ENCODE measurements around the gene ABCA2. TPM values are rescaled to one million over a fixed set of nuclear protein-coding genes. Genes with fewer than 3 reads are reported as not detected.
A peak's percentile ranks its signal among the peaks of the same experiment; 100 is the strongest.

Gene ABCA2
- total RNA-seq, 1 experiment from 2014 or later: 114 TPM

- Histone ChIP-seq H3K4me2 (ENCODE audit: low read length) (no peak overlapping the region), H2AFZ (ENCODE audit: low read depth, low read length, poor library complexity, severe bottlenecking) (no peak overlapping the region), H3K79me2 (ENCODE audit: insufficient read depth, low read length) (peaks cover 31% of the 10 kb centered on the region), H3K4me1 (ENCODE audit: control insufficient read depth in 1 of 2, insufficient read depth in 2 of 2, low read length in 2 of 2) (peaks cover 28 to 40% of the 10 kb centered on the region in 2 experiments; a peak in 3 of 4 replicates), H3K27me3 (ENCODE audit: insufficient read depth, low read length) (no peaks in the 10 kb centered on the region), H4K20me1 (ENCODE audit: insufficient read depth) (no peaks in the 10 kb centered on the region), H3K9me3 (ENCODE audit: control insufficient read depth in 1 of 2, insufficient read depth in 1 of 2, low read depth in 1 of 2, low read length in 2 of 2) (no peaks in the 10 kb centered on the region), H3K27ac (ENCODE audit: low read depth, low read length) (peak overlapping the region; percentile 47; the same call in 1 of the 2 replicates), H3K9ac (ENCODE audit: low read length) (no peak overlapping the region), H3K36me3 (ENCODE audit: control insufficient read depth in 1 of 2, insufficient read depth in 2 of 2, low read length in 2 of 2) (peaks cover 0 to 3% of the 10 kb centered on the region in 2 experiments; a peak in 1 of 4 replicates), H3K4me3 (replicated peaks in 1 of 2; ENCODE audit: low read depth in 1 of 2, low read length in 2 of 2) (no peak overlapping the region), H3K9me2 (ENCODE audit: insufficient read depth) (no peaks in the 10 kb centered on the region)
- ChIA-PET CTCF (interaction anchor here (1.8 kb wide), 1 partner anchor 12 kb away, joined by 14 read pairs; no protein-coding TSS in a partner anchor), POLR2A (no interaction called here), RAD21 (ENCODE audit: low non-redundant PET in 1 of 2, low total read pairs in 2 of 2, uncharacterized antibody in 2 of 2, unreplicated experiment in 2 of 2) (interaction anchor here in 1 of 2 experiments (0.6 kb wide), 1 partner anchor 140 kb away, joined by 3 read pairs; no protein-coding TSS in a partner anchor)
- ATAC-seq (no peak), DNase-seq (ENCODE audit: low read depth, low spot score) (no peak)
- intact Hi-C loops (cut with micrococcal nuclease): no loop called here
- TF ChIP-seq CBX3 (IDR thresholded peaks at IDR 0.05; ENCODE audit: low read depth) (no peak), EGR1 (IDR thresholded peaks at IDR 0.05; ENCODE audit: low read depth) (no peak), POLR2AphosphoS5 (IDR thresholded peaks at IDR 0.05; ENCODE audit: low read depth, low read length) (no peak), SRF (IDR thresholded peaks at IDR 0.05; ENCODE audit: low read depth) (no peak), EZH2 (IDR thresholded peaks at IDR 0.05) (no peak), RAD21 (IDR thresholded peaks at IDR 0.05; ENCODE audit: low read depth) (no peak), ZNF274 (IDR thresholded peaks at IDR 0.05; ENCODE audit: low read depth, low read length) (no peak), ELF1 (IDR thresholded peaks at IDR 0.05; ENCODE audit: borderline replicate concordance, low read depth) (no peak), ATF3 (IDR thresholded peaks at IDR 0.05) (no peak), FOSL1 (IDR thresholded peaks at IDR 0.05; ENCODE audit: low read depth) (no peak), YY1 (IDR thresholded peaks at IDR 0.05; ENCODE audit: extremely low read depth, insufficient replicate concordance, low read depth, low read length) (no peak), ZFX (IDR thresholded peaks at IDR 0.05) (no peak), MAX (IDR thresholded peaks at IDR 0.05) (no peak)
- BruUV-seq (replicated peaks): no TSS peak
Measured at GRCh38 chr9:137023157-137023556, 4.9 kb downstream of the ABCA2 start.

Data from HCT116 (cell line).